IMR-90 (cell line): ENCODE data around the gene ATP6V1D.
A peak's percentile ranks its signal among the peaks of the same experiment; 100 is the strongest.

Experiments
- CTCF ChIP-seq: conservative IDR thresholded peaks from 2 replicates; pipeline ENCODE4 v1.5.1; 2012; ENCODE audit warnings: mild to moderate bottlenecking, low read depth, low read length, improper control_type of control experiment
- FOS ChIP-seq: fragments of 150-350 bp; IDR thresholded peaks from 2 replicates; pipeline ENCODE4 v1.6.1; 2016; ENCODE audit warnings: low read depth, low read length
- MAZ ChIP-seq: IDR thresholded peaks from 2 replicates; pipeline ENCODE4 v1.6.1; 2012; ENCODE audit warnings: low read depth, mild to moderate bottlenecking, low read length, improper control_type of control experiment, moderate library complexity, borderline replicate concordance
- RAD21 ChIP-seq: IDR thresholded peaks from 2 replicates; pipeline ENCODE4 v1.6.1; 2012; ENCODE audit warnings: low read length, improper control_type of control experiment
- RCOR1 ChIP-seq: IDR thresholded peaks from 2 replicates; pipeline ENCODE4 v1.6.1; 2012; ENCODE audit warnings: mild to moderate bottlenecking, low read length, improper control_type of control experiment; ENCODE audit not compliant: insufficient replicate concordance
- SMC3 ChIP-seq: fragments of 150-350 bp; IDR thresholded peaks from 2 replicates; pipeline ENCODE4 v1.6.1; 2016; ENCODE audit warnings: low read depth, mild to moderate bottlenecking, antibody characterized with exemption, low read length, moderate library complexity

DNA sequence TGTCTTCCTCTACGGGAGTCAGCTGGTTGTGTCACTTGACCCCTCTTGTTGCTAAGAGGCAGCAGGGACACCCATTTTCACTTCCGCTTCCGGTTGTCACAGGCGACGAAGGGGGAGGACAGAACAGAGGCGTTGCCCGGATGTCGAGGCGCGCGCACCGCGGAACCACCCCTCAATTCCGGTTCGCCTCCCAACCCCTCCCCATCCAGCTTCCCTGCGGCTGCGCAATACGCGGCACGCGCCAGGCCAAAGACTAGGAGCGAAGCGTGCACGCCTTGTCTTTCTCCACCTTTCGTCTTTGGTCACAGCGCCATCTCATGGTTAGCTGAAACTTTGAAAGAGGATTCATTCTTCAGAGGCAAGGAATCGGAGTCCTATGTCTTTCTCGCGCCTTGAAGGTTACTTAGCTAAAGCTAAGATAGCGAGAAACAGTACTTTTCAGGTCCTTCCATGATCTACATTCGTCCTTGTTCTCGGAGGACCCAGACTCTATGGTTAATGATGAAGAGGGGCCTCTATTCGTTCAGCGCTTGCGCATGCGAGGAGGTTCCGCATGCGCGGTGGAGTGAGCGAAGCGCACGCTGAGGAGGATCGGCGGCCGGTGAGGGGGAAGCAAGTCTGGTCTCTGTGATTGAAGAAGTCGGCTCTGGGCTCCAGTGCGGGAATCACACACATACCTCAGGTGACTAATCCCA is at the start of gene ATP6V1D, which contains the start of gene EIF2S1:
- TF ChIP-seq RCOR1 (peak; percentile 75), SMC3 (no peak; the same call in 1 of the 2 replicates), RAD21 (peak; percentile 29), CTCF (peak; percentile 94), MAZ (peak; percentile 94), FOS (no peak)
